HG03108 (cell line): Measurements from ENCODE around the gene ELP4.

Source experiments
- ATAC-seq: cut with Tn5 transposase; IDR thresholded peaks from one replicate; pipeline ENCODE4 v1.9.1; 2021; ENCODE audit warnings: moderate library complexity; ENCODE audit not compliant: unreplicated experiment

The ELP4 gene

GRCh38 chr11:31807799-31808667 lies 298.5 kb downstream of the ELP4 start:
- ATAC-seq, result no peak

GRCh38 chr11:31808721-31809540 lies 299.4 kb downstream of the ELP4 start:
- no peak for ATAC-seq

- no peak for ATAC-seq
Observed at GRCh38 chr11:31809541-31809856, 299.9 kb downstream of the ELP4 start.

- ATAC-seq, result no peak
Observed at GRCh38 chr11:31809857-31810778, 300.6 kb downstream of the ELP4 start.

GRCh38 chr11:31810779-31811647 lies 301.4 kb downstream of the ELP4 start, which contains the start of gene PAX6:
TSS of gene PAX6 (minus strand) at chr11:31811322. CDS start at chr11:31806411, 4,911 bp downstream.
- peak; percentile 49 for ATAC-seq

- ATAC-seq, result no peak
Observed at GRCh38 chr11:31812383-31813381, 303.1 kb downstream of the ELP4 start.

GRCh38 chr11:31813391-31814175 lies 304.0 kb downstream of the ELP4 start:
- no peak for ATAC-seq

GRCh38 chr11:31814176-31814868 lies 304.8 kb downstream of the ELP4 start:
- ATAC-seq, result no peak

GRCh38 chr11:31815711-31816467 lies 306.3 kb downstream of the ELP4 start:
- no peak for ATAC-seq

- ATAC-seq, result no peak
Observed at GRCh38 chr11:31816468-31817053, 307.0 kb downstream of the ELP4 start.

GRCh38 chr11:31817054-31817620 lies 307.6 kb downstream of the ELP4 start:
- ATAC-seq, result no peak

- no peak for ATAC-seq
Observed at GRCh38 chr11:31817621-31818424, 308.3 kb downstream of the ELP4 start.

- no peak for ATAC-seq
Observed at GRCh38 chr11:31818425-31818755, 308.8 kb downstream of the ELP4 start.

- no peak for ATAC-seq
Observed at GRCh38 chr11:31818874-31819331, 309.3 kb downstream of the ELP4 start.
